H1 (cell line): ENCODE results near the gene NUDT3. TPM values are rescaled to one million over a fixed set of nuclear protein-coding genes. Genes with fewer than 3 reads are reported as not detected.

ENCODE experiments used
- CTCF ChIA-PET: fragments of 300-600 bp; sonication (Branson Sonifier 250); formaldehyde crosslinking; loops from one replicate; lab custom pipeline; 2021; ENCODE audit not compliant: partially characterized antibody; lab: Charles Lee
- POLR2A ChIA-PET: fragments of 300-600 bp; sonication (Branson Sonifier 250); formaldehyde crosslinking; loops from one replicate; lab custom pipeline; 2021; ENCODE audit warnings: inconsistent platforms; ENCODE audit not compliant: partially characterized antibody; lab: Charles Lee
- DNase-seq, 2 experiments: peaks; one replicate each; pipeline versions ENCODE4 v3.0.0 to v3.0.0-alpha.2; 2010 to 2022; ENCODE audit warnings: low spot score in 2 of 2, low read depth in 1 of 2, mixed read lengths in 1 of 2
- FAIRE-seq: peaks from 2 replicates; lab custom pipeline; 2011; peaks lifted over from hg19 to GRCh38; lab: Jason Lieb, UNC
- H2AFZ ChIP-seq: 2 replicates; pipeline ENCODE4 v1.8.1; 2012; ENCODE audit warnings: low read length, inconsistent platforms
- H2AK5ac ChIP-seq: 2 replicates; pipeline ENCODE4 v1.6.1; 2013; ENCODE audit warnings: low read depth, low read length
- H2BK120ac ChIP-seq: replicated peaks from 2 replicates; pipeline ENCODE3; 2013; ENCODE audit warnings: low read depth, low read length, inconsistent platforms
- H2BK12ac ChIP-seq: 2 replicates; pipeline ENCODE4 v1.6.1; 2013; ENCODE audit warnings: low read depth, low read length
- H2BK15ac ChIP-seq: 2 replicates; pipeline ENCODE4 v1.6.1; 2013; ENCODE audit warnings: low read length
- H2BK20ac ChIP-seq: 2 replicates; pipeline ENCODE4 v1.6.1; 2013; ENCODE audit warnings: low read length
- H2BK5ac ChIP-seq: 2 replicates; pipeline ENCODE4 v1.6.1; 2013; ENCODE audit warnings: low read depth, low read length
- H3K14ac ChIP-seq: 2 replicates; pipeline ENCODE4 v1.6.1; 2013; ENCODE audit warnings: inconsistent platforms; ENCODE audit not compliant: insufficient read length
- H3K18ac ChIP-seq: 2 replicates; pipeline ENCODE4 v1.6.1; 2013; ENCODE audit warnings: low read length; ENCODE audit errors: extremely low read depth
- H3K23ac ChIP-seq: 2 replicates; pipeline ENCODE4 v1.6.1; 2013; ENCODE audit warnings: inconsistent platforms; ENCODE audit not compliant: insufficient read length
- H3K23me2 ChIP-seq: 2 replicates; pipeline ENCODE4 v1.6.1; 2013; ENCODE audit warnings: low read depth, low read length
- H3K27ac ChIP-seq: 2 replicates; pipeline ENCODE4 v1.6.1; 2011; ENCODE audit warnings: low read depth, low read length, inconsistent platforms
- H3K27me3 ChIP-seq, 4 experiments: replicated peaks in 1 of 4; 1 replicate in 1 of 4; 2 replicates in 3 of 4; pipeline versions ENCODE4 v1.6.1 to v1.8.1; 2011 to 2013; ENCODE audit warnings: low read length in 3 of 4, mild to moderate bottlenecking in 3 of 4, inconsistent platforms in 2 of 4, mixed read lengths in 2 of 4, moderate library complexity in 1 of 4; ENCODE audit not compliant: control insufficient read depth in 3 of 4, insufficient read depth in 3 of 4; ENCODE audit errors: extremely low read depth in 1 of 4
- H3K36me3 ChIP-seq, 4 experiments: 2 replicates each; pipeline versions ENCODE4 v1.6.1 to v1.8.1; 2011 to 2013; ENCODE audit warnings: mild to moderate bottlenecking in 4 of 4, low read length in 3 of 4, moderate library complexity in 2 of 4, control low read depth in 1 of 4, inconsistent platforms in 1 of 4; ENCODE audit not compliant: insufficient read depth in 4 of 4, control insufficient read depth in 2 of 4
- H3K4ac ChIP-seq: replicated peaks from 2 replicates; pipeline ENCODE3; 2013; ENCODE audit warnings: low read length, low read depth, mixed read lengths, inconsistent platforms; ENCODE audit not compliant: insufficient read length
- H3K4me1 ChIP-seq, 4 experiments: replicated peaks in 1 of 4; 1 replicate in 1 of 4; 2 replicates in 3 of 4; pipeline versions ENCODE4 v1.6.1 to v1.8.1; 2011 to 2013; ENCODE audit warnings: low read length in 3 of 4, inconsistent platforms in 2 of 4, mixed read lengths in 1 of 4; ENCODE audit not compliant: insufficient read depth in 4 of 4, control insufficient read depth in 3 of 4
- H3K4me2 ChIP-seq, 2 experiments: 2 replicates each; pipeline versions ENCODE4 v1.6.1 to v1.8.1; 2011 to 2013; ENCODE audit warnings: low read depth in 2 of 2, low read length in 2 of 2, control low read depth in 1 of 2, inconsistent platforms in 1 of 2, mild to moderate bottlenecking in 1 of 2; ENCODE audit not compliant: insufficient read depth in 1 of 2
- H3K4me3 ChIP-seq, 4 experiments: fragments of 200-600, 300-600 bp in 1 of 4; sonication (generic), shearing (Covaris generic), sonication (Bioruptor Twin) in 1 of 4; 2 replicates each; pipeline versions ENCODE4 v1.5.1 to v1.8.1; 2011 to 2016; ENCODE audit warnings: low read length in 4 of 4, low read depth in 3 of 4, control low read depth in 2 of 4, inconsistent platforms in 2 of 4, mild to moderate bottlenecking in 2 of 4, mixed read lengths in 1 of 4, moderate library complexity in 1 of 4; ENCODE audit not compliant: insufficient read depth in 2 of 4; ENCODE audit errors: extremely low read depth in 1 of 4
- H3K56ac ChIP-seq: replicated peaks from 2 replicates; pipeline ENCODE3; 2013; ENCODE audit warnings: low read depth, mild to moderate bottlenecking, mixed read lengths, low read length, inconsistent platforms; ENCODE audit not compliant: insufficient read length
- H3K79me1 ChIP-seq: 2 replicates; pipeline ENCODE4 v1.6.1; 2013; ENCODE audit warnings: low read depth, low read length, control low read depth
- H3K79me2 ChIP-seq, 2 experiments: 2 replicates each; pipeline versions ENCODE4 v1.6.1 to v1.8.1; 2012 to 2013; ENCODE audit warnings: low read length in 2 of 2, mild to moderate bottlenecking in 2 of 2, inconsistent platforms in 1 of 2; ENCODE audit not compliant: insufficient read depth in 2 of 2, control insufficient read depth in 1 of 2
- H3K9ac ChIP-seq, 4 experiments: replicated peaks in 1 of 4; 1 replicate in 1 of 4; 2 replicates in 3 of 4; pipeline versions ENCODE4 v1.6.1 to v1.8.1; 2011 to 2013; ENCODE audit warnings: low read depth in 3 of 4, low read length in 3 of 4, control low read depth in 2 of 4, mild to moderate bottlenecking in 2 of 4, moderate library complexity in 2 of 4, inconsistent platforms in 1 of 4; ENCODE audit errors: extremely low read depth in 1 of 4
- H3K9me3 ChIP-seq, 2 experiments: 2 replicates each; pipeline versions ENCODE4 v1.6.1 to v1.8.1; 2012 to 2013; ENCODE audit warnings: mild to moderate bottlenecking in 2 of 2, moderate library complexity in 2 of 2, control low read depth in 1 of 2, inconsistent platforms in 1 of 2, low read depth in 1 of 2, low read length in 1 of 2, mixed read lengths in 1 of 2; ENCODE audit not compliant: insufficient read depth in 2 of 2
- H4K20me1 ChIP-seq, 2 experiments: replicated peaks in 1 of 2; 2 replicates each; pipeline versions ENCODE3 to v1.8.1; 2011 to 2013; ENCODE audit warnings: inconsistent platforms in 2 of 2, low read length in 2 of 2, mild to moderate bottlenecking in 1 of 2; ENCODE audit not compliant: insufficient read depth in 2 of 2, control insufficient read depth in 1 of 2
- H4K5ac ChIP-seq: 2 replicates; pipeline ENCODE4 v1.6.1; 2013; ENCODE audit warnings: low read length, low read depth, mixed read lengths, inconsistent platforms; ENCODE audit not compliant: insufficient read length
- H4K8ac ChIP-seq: 2 replicates; pipeline ENCODE4 v1.8.0; 2013; ENCODE audit warnings: mild to moderate bottlenecking, moderate library complexity, low read length, inconsistent platforms; ENCODE audit not compliant: insufficient read depth; ENCODE audit errors: extremely low read depth
- H4K91ac ChIP-seq: replicated peaks from 2 replicates; pipeline ENCODE3; 2013; ENCODE audit warnings: low read length, mixed read lengths, inconsistent platforms; ENCODE audit not compliant: insufficient read length
- CBX8 ChIP-seq: fragments of 300-800, 300-1000 bp; sonication (generic); IDR thresholded peaks from 2 replicates; pipeline ENCODE4 v1.7.1; 2016; ENCODE audit warnings: low read depth, low read length, borderline replicate concordance
- CREB1 ChIP-seq: IDR thresholded peaks from 2 replicates; pipeline ENCODE4 v1.6.1; 2012; ENCODE audit warnings: inconsistent platforms
- KDM5A ChIP-seq: fragments of 200-600 bp; IDR thresholded peaks from 2 replicates; pipeline ENCODE4 v1.7.1; 2012; ENCODE audit warnings: mild to moderate bottlenecking, low read length, inconsistent platforms, mixed read lengths
- MAFK ChIP-seq: IDR thresholded peaks from 2 replicates; pipeline ENCODE4 v1.6.1; 2012; ENCODE audit warnings: low read depth, mild to moderate bottlenecking, improper control_type of control experiment, low read length
- MAX ChIP-seq: IDR thresholded peaks from 2 replicates; pipeline ENCODE4 v1.6.1; 2012; ENCODE audit warnings: inconsistent platforms
- NANOG ChIP-seq: IDR thresholded peaks from 2 replicates; pipeline ENCODE4 v1.6.1; 2011; ENCODE audit warnings: low read length, low read depth, mild to moderate bottlenecking, inconsistent platforms; ENCODE audit not compliant: insufficient read depth, poor library complexity, severe bottlenecking
- RFX5 ChIP-seq: IDR thresholded peaks from 2 replicates; pipeline ENCODE4 v1.6.1; 2011; ENCODE audit warnings: low read depth, low read length, improper control_type of control experiment, borderline replicate concordance
- SP2 ChIP-seq: IDR thresholded peaks from 2 replicates; pipeline ENCODE4 v1.6.1; 2012; ENCODE audit warnings: mild to moderate bottlenecking, low read length, inconsistent platforms
- SRF ChIP-seq: IDR thresholded peaks from 2 replicates; pipeline ENCODE4 v1.6.1; 2011; ENCODE audit warnings: mild to moderate bottlenecking, low read depth, low read length, moderate library complexity
- TAF1 ChIP-seq: IDR thresholded peaks from 2 replicates; pipeline ENCODE4 v1.6.1; 2011; ENCODE audit warnings: mild to moderate bottlenecking, low read depth, low read length
- TBP ChIP-seq: IDR thresholded peaks from 2 replicates; pipeline ENCODE4 v1.6.1; 2011; ENCODE audit warnings: low read depth, low read length, improper control_type of control experiment
- TEAD4 ChIP-seq: IDR thresholded peaks from 2 replicates; pipeline ENCODE4 v1.6.1; 2012; ENCODE audit warnings: low read depth, low read length, inconsistent platforms, mixed read lengths
- ZNF274 ChIP-seq: IDR thresholded peaks from 2 replicates; pipeline ENCODE4 v1.7.0; 2012; ENCODE audit warnings: low read length, borderline replicate concordance; ENCODE audit errors: extremely low read depth
- WGBS, 2 experiments: shearing (Covaris generic) in 1 of 2; methylation state at CpG; one replicate each; pipeline versions ENCODE4 v1.1.6 to v1.1.7; 2013 to 2015; ENCODE audit warnings: low lambda C conversion rate in 2 of 2, mixed read lengths in 2 of 2, inconsistent platforms in 1 of 2, low coverage in 1 of 2, missing lambda C conversion rate in 1 of 2; ENCODE audit not compliant: insufficient replicate concordance in 2 of 2, insufficient coverage in 1 of 2, insufficient read length in 1 of 2; ENCODE audit errors: extremely low coverage in 1 of 2, missing lambda C conversion rate in 1 of 2; 5-methylcytosine and 5-hydroxymethylcytosine counted together
- polyA plus RNA-seq, 7 experiments: library from polyadenylated mRNA; depleted of rRNA in 3 of 7; stranded (reverse) in 5 of 7; unstranded in 2 of 7; fragments of >200 nt in 5 of 7; fragments of 200-250 nt in 2 of 7; gene quantifications; 1 replicate in 5 of 7; 2 replicates in 1 of 7; 4 replicates in 1 of 7; pipeline versions ENCODE4 v1.2.1 to v1.2.3, GENCODE V29; 2011 to 2013; ENCODE audit warnings: missing spikeins in 2 of 7, mixed read lengths in 2 of 7
- total RNA-seq: library from RNA; stranded (reverse); fragmentation: NEBNext Ultra II Directional; extraction: Animal tissue kit (Norgen Biotek cat#: 25700); gene quantifications from 2 replicates; pipeline ENCODE4 v1.2.1, GENCODE V29; 2021
- TF ChIP-seq, protein P1 (sequence below): IDR thresholded peaks from 2 replicates; pipeline ENCODE4 v1.6.1; 2011; ENCODE audit warnings: low read length, improper control_type of control experiment

The NUDT3 gene
- total and polyA plus RNA-seq, 2 of the 8 experiments (the other 6 are each of a cell fraction or from before 2014, with no cell fraction given): 14.1 to 36.9 TPM

GRCh38 chr6:34357937-34358336, 34.5 kb downstream of the NUDT3 start:
- H3K56ac ChIP-seq: no peak overlapping the region
- H4K5ac ChIP-seq: no peak overlapping the region
- H4K91ac ChIP-seq: no peak overlapping the region
- peaks cover 0 to 3% of the 10 kb centered on the region in 2 experiments for H4K20me1 ChIP-seq
- H2BK20ac ChIP-seq: no peak overlapping the region
- no peak overlapping the region for H2BK120ac ChIP-seq
- 100% methylated on average over 1 of the region's 1 CpG; no CpG with 5 or more reads in 1 of the 2 experiments for WGBS, 2 experiments
- H3K9ac ChIP-seq: no peak overlapping the region
- H3K79me2 ChIP-seq: peaks cover 3 to 53% of the 10 kb centered on the region in 2 experiments; a peak in 3 of 4 replicates
- H3K4ac ChIP-seq: no peak overlapping the region
- H3K4me3 ChIP-seq: no peak overlapping the region
- H3K18ac ChIP-seq: no peak overlapping the region
- no peak overlapping the region for H2AFZ ChIP-seq
- H3K4me1 ChIP-seq: peaks cover 0 to 4% (median 2%) of the 10 kb centered on the region in 4 experiments; a peak in 4 of 7 replicates
- DNase-seq (no peak), FAIRE-seq (no peak)
- no peaks in the 10 kb centered on the region for H3K79me1 ChIP-seq
- no peak overlapping the region for H3K4me2 ChIP-seq
- H3K23ac ChIP-seq: no peak overlapping the region
- H2BK12ac ChIP-seq: no peak overlapping the region
- no peak overlapping the region for H2BK5ac ChIP-seq
- ChIA-PET POLR2A (interaction anchor here (0.6 to 0.7 kb wide), 2 partner anchors 58 to 90 kb away, joined by 3 to 4 read pairs; no protein-coding TSS in a partner anchor), CTCF (interaction anchor here (0.6 kb wide), 1 partner anchor 155 kb away, joined by 3 read pairs; no protein-coding TSS in a partner anchor)
- no peaks in the 10 kb centered on the region for H3K27me3 ChIP-seq
- no peaks in the 10 kb centered on the region for H3K36me3 ChIP-seq
- H2AK5ac ChIP-seq: no peak overlapping the region
- H3K14ac ChIP-seq: no peak overlapping the region
- H4K8ac ChIP-seq: no peak overlapping the region
- H3K23me2 ChIP-seq: no peaks in the 10 kb centered on the region
- H2BK15ac ChIP-seq: no peak overlapping the region
- no peak overlapping the region for H3K27ac ChIP-seq
- no peaks in the 10 kb centered on the region for H3K9me3 ChIP-seq
- TF ChIP-seq TEAD4 (no peak), RFX5 (no peak), ZNF274 (no peak), MAFK (no peak), MAX (no peak), NANOG (no peak), TBP (no peak), SRF (no peak), CREB1 (no peak), CBX8 (no peak), SP2 (no peak), TAF1 (no peak), KDM5A (no peak)
- TF ChIP-seq, protein P1, sequence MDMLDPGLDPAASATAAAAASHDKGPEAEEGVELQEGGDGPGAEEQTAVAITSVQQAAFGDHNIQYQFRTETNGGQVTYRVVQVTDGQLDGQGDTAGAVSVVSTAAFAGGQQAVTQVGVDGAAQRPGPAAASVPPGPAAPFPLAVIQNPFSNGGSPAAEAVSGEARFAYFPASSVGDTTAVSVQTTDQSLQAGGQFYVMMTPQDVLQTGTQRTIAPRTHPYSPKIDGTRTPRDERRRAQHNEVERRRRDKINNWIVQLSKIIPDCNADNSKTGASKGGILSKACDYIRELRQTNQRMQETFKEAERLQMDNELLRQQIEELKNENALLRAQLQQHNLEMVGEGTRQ: no peak
